Stromal cell of bone marrow (primary cell): ENCODE measurements around the gene PIK3R1.
A peak's percentile ranks its signal among the peaks of the same experiment; 100 is the strongest.
"Not testable (repeated sequence)": the region's sequence is repeated elsewhere in the genome, so short reads cannot be mapped to it uniquely, and the experiment has no call there.

Source experiments
- DNase-seq: peaks from one replicate; pipeline ENCODE4 v3.0.0-alpha.2; 2012; ENCODE audit warnings: low read depth

PIK3R1 gene

DNA sequence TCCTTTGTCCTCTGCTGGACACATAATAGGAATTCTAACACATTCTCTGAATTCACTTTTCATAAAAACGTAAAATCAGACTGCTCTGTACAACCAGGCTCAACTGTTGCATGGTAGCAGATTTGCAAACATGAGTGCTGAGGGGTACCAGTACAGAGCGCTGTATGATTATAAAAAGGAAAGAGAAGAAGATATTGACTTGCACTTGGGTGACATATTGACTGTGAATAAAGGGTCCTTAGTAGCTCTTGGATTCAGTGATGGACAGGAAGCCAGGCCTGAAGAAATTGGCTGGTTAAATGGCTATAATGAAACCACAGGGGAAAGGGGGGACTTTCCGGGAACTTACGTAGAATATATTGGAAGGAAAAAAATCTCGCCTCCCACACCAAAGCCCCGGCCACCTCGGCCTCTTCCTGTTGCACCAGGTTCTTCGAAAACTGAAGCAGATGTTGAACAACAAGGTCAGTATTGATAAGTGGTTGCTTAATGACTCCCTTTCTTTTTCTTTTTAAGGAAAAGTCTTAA, 11.1 kb downstream of the PIK3R1 start:
- no peak for DNase-seq

GRCh38 chr5:68227532-68228160, 12.1 kb downstream of the PIK3R1 start:
- no peak for DNase-seq

DNA sequence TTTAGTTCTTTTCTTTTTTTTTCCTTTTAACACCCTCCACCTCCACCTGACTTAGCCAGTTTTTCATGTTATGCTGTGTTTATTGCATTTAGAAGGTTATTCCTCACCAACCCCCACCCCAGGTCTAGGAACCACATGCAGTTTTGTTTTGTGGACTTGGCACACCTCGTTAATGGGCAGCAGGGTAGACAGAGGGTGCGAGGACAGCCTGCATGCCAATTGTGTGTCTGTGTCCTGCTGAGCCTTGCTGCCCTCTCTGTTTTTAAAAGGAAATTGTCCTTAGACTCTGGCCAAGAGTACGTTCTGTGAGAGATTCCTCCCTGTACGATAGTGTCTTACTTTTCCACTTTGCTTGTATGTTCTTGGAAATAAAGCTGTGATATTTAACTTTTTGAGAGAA, 13.9 kb downstream of the PIK3R1 start:
- DNase-seq, result no peak

DNA sequence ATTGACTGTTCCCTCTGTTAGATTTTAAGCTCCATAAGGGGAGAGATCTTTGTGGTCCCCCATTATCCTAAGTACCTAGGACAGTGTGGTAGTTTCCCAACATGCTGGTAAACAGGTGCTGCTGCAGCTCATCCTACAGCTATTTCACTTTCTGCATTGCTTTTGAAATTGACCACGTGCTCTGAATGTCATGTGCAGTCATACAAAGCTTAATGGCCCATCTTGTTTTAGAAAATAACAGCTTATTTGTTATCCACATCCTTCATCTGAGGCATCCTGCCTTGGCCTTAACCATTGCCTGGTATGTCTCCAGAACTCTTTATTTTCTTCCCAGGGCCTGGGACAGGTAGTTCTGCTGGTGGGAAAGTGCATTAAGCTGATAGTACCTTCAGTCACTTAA, 14.7 kb downstream of the PIK3R1 start:
- DNase-seq, result no peak

GRCh38 chr5:68231414-68232076, 16.0 kb downstream of the PIK3R1 start:
- DNase-seq, result no peak

GRCh38 chr5:68232277-68232676, 16.7 kb downstream of the PIK3R1 start:
- no peak for DNase-seq

DNA sequence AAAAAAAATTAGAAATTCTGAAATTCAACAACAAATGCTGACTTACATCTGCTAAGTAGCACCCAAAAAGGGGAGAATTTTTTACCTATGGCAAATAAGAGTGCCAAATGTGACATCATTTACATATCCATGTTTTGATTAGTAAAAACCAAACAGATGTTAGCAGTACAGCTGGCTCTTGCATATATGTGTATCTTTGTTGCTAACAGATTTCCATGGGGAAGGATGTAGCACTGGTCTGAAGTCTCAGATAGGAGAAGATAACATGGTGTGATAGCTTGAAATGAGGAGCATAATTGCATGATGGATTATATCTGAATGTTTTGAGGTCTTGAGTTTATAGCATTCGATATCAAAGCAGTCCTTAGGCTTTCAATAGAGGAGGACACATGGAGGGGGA, 17.5 kb downstream of the PIK3R1 start:
- no peak for DNase-seq

- DNase-seq, result not testable (repeated sequence)
Measured at GRCh38 chr5:68235229-68235628, 19.7 kb downstream of the PIK3R1 start.

DNA sequence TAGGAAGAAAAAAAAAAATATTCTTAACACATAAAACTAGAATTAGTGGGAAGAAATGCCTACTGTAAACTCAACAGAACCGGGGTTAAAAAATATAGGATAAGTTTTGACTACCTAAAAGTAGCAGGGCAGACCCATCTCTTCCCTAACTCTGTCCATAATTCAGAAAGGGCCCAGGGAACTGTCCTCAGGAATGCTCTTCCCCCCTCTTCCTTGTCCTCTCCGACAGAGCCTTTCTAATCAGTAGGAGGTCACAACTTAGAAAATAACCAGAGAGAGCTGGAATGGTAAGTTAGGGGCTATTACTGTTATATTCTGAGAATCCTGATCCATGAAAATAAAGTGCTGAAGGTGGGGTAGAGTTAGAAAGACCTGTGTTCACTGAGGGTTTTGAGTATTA, 22.2 kb downstream of the PIK3R1 start:
- DNase-seq, result no peak

- DNase-seq, result peak; percentile 73
Measured at GRCh38 chr5:68239487-68239886, 23.9 kb downstream of the PIK3R1 start.

DNA sequence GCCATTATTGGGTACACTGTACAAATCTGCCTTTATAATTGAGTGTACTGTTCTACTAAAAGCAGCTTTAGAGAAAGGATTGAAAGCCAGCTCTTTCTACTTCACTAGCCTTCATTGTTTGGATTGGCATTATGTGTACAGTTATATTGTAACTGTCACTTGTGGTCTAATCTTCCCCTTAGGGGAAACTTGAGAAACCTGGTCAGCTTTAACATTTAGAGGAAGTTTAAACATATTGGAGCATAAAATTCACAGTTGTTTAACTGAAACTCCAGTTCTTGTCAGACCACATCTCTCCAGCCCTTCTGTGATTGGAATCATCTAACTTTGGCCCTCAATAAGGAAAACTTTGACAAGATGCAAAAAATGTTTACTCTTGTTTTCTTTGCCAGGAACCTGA, 24.6 kb downstream of the PIK3R1 start:
- no peak for DNase-seq

GRCh38 chr5:68240771-68241170, 25.2 kb downstream of the PIK3R1 start:
- DNase-seq, result no peak

DNA sequence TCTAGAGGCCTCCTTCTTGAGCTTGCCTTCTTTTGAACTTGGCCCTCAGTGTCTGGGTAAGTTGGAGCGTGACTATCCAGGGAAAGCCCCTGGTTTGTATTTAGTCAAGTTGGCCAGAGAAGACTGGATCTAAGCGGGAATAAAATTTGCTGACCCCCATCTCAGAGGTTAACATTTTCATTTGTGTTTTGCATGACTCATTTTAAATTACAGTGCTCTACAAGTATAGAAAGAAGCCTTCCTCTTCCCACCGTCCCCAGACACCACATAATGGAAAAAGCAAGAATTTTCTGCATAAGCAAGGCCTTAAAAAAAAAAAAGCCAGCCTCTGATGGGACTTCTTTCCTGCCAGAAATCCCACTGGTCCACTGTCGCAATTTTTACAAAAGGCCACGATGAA, 27.2 kb downstream of the PIK3R1 start:
- DNase-seq, result peak; percentile 83

DNA sequence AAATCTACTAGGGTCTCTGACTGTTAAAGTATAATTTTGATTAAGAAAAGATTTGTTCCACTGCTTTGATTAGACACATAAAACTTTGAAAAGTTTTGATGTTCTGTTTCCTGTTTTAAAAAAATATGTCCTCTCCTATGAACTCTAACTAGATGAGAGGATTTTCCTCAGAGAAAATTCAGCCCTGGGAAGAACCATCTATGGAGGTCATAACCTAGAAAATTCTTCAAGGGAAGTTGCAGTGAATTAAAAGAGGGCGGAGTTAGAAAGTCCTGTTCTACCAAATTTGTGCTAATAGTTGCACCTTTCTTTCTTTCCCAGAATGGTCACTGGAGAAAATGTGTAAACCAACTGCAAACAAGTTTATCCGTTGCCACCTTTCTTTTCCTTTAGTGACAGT, 27.7 kb downstream of the PIK3R1 start:
- no peak for DNase-seq

- DNase-seq, result no peak
Measured at GRCh38 chr5:68243681-68244080, 28.1 kb downstream of the PIK3R1 start.

DNA sequence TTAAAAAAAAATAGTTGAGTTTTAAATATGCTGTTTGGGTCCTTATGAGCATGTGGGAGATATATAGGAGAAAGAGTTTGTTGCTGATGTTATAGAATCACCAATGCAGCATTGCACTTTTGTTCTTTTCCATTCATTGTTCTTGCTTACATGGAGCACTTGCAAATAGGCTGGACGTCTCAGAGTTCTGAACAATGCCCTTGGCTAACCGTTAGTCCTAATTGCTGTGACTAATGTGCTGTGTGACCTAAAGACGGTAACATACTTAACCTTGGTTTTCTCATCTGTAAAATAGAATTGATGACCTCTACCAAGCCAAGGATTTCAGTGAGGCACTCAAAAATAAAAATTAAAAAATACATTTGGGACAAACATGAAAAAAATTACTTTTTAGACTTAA, 29.8 kb downstream of the PIK3R1 start:
- no peak for DNase-seq

DNA sequence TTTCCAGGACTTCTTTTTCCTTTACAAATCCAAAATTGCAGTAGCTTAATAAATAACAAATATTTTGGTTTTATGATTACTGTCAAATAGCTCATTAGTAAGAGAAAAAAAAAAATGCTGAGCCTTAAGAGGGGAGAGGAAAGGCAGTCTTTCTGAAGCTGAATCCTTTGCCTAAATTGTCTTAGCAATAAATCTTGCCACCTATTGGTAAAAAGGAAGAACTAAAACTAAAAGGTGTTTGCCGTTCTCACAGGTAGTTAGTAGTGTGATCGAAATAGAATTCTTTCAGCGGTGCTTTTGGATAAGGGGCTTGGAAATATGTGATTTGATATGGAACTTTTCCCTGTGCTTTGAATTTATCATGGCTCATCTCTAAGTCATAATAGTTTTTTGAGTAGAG, 31.2 kb downstream of the PIK3R1 start:
- no peak for DNase-seq

DNA sequence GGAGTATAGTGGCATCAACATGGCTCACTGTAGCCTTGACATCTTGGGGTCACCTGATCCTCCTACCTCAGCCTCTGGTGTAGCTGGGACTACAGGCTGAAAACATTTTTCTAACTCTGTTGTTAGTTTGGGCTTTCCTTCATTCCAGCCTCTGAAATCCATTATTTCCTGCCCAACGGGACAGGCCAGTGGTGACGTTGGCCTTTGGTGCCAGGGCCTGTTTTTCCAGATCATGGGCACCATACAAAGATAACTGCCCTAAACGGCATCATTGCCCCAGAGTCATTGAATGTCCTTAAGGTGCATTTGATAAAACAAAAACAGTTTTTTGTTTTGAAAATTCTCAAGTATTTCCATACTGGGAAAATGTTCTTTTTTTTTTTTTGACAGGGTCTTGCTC, 32.1 kb downstream of the PIK3R1 start:
- DNase-seq, result no peak

DNA sequence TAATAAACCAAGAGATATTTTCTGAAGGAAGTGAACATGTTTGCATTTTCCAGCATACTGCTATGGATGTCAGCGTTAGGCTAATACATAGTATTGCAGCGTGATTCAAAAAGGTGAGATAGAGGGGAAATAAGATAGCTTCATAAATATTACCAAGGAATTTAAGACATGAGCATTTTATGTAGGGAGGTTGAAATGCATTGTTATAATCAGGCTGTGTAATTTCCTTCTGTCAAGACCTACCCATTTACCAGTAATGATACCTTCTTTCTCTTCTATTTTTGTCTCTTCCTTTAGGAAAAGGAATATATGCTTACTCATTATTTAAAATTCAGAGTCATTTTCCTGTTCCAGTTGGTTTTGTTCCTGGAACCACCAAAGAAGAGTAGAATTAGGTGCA, 33.3 kb downstream of the PIK3R1 start:
- no peak for DNase-seq

DNA sequence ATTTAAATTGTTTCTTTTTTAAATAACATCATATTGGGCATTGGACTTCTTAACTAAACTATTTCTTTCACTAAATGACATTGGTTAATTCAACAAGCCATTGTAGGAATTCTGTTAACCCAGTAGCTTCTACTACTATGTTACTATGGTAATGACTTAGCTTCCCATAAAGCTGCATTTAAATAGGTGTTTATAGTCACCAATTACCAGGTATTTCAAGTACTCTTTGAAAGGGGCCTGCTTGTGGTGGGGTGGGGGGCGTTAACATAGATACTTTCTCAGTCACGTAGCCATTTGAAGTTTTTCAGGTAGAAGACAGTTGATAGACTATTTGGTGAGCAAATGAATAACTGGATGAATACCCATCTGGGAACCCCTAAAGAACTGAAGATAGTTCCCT, 34.0 kb downstream of the PIK3R1 start:
- DNase-seq, result no peak

DNA sequence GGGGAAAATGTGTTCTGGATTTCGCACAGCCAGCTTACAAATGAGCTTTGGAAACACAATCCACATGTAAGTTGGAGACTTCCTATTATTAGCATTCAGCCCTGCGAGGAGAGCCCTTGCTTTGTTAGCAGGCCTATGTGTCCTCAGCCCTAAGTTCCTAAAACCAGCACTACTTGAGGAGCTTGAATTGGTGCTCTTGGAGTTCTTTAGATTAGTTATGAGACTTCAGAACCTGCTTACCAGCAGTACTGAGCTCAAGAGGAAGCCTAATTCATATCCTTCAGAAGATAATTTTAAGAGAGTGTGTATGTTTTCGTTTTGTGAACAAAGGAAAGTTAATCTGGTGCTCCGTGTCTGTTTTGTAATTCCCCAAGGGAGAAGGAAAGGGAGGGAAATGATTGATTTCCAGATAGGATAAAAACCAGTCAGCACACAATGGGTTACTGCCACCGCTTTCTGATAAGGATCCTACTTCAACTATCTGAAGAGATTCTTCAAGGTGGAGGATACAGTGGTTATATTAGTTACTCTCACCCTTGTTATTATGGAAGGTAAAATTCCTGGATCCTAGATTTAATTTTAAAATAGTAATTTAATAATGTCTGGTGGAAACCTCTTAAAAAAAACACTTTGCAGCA, 35.2 kb downstream of the PIK3R1 start:
- no peak for DNase-seq

DNA sequence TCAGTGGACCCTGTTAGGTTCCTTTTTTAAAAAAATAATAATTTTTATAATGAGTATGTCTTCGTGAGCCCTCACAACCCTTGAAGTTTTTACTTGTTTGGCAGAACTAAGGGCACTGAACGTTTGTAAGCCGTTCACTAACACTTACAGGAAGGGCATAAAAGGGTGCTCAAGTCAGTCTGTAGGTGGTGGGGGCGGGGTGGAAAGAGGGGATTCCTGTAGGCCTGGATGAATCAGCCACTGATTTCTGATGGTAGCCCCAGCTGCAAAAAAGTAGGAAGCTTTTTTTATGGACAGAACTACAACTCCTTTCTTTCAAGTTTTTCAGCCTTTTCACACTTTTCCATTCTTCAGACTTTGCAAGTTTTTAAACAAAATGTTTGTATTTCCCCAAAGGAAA, 35.8 kb downstream of the PIK3R1 start:
- no peak for DNase-seq

GRCh38 chr5:68251804-68252522, 36.4 kb downstream of the PIK3R1 start:
- peak; percentile 77 for DNase-seq
